Effector CD4-positive, alpha-beta T cell (primary cell): ENCODE results near the gene EXOC4.
"Not testable (repeated sequence)": the region's sequence is repeated elsewhere in the genome, so short reads cannot be mapped to it uniquely, and the experiment has no call there.

ENCODE experiments used
- DNase-seq: peaks from one replicate; pipeline ENCODE4 v3.0.0-alpha.2; 2020

Gene EXOC4

GRCh38 chr7:133315332-133316040 lies 62.6 kb downstream of the EXOC4 start:
- DNase-seq = no peak

DNA sequence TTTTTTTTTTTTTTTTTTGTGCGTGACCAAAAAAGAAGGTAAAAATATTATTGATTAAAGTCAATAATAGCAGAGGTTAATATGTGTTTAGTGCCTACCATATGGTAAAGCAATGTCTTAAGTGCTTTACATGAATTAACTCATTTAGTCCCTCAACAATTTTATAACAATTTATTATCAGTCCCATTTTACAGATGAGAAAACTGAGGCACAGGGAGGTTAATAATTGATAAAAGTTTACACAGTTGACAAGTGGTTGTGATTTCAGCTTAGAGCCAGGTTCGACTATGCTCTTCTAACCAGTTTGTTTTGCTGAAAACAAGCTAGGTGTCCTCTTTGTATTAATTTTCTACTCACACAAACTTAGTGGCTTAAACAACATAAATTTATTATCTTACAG lies 67.0 kb downstream of the EXOC4 start:
- no peak for DNase-seq

DNA sequence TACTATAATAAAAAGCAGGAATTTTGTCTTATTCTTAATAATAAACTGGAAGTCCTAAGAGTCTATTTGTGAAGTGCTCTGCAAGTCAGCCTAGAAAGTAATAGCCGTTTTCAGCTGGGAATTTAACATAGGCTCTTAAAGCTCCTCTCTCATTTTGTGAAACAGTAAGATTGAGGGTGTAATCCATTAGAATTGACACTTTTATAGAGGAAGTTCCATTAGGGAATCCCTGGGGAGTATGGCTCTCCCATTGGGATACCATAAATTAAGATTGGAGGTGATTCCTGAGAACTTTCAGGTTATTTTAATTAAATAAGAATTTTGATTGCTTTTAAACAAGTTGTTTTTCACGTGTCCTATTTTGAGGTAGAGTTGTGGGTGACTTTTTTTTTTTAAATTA lies 68.0 kb downstream of the EXOC4 start:
- no peak for DNase-seq

DNA sequence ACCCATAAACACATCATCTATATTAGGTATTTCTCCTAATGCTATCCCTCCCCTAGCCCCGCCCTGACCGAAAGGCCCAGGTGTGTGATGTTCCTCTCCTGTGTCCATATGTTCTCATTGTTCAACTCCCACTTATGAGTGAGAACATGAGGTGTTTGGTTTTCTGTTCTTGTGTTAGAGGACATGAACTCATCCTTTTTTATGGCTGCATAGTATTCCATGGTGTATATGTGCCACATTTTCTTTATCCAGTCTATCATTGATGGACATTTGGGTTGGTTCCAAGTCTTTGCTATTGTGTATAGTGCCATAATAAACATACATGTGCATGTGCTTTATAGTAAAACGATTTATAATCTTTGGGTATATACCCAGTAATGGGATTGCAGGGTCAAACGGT lies 68.5 kb downstream of the EXOC4 start:
- not testable (repeated sequence) for DNase-seq

DNA sequence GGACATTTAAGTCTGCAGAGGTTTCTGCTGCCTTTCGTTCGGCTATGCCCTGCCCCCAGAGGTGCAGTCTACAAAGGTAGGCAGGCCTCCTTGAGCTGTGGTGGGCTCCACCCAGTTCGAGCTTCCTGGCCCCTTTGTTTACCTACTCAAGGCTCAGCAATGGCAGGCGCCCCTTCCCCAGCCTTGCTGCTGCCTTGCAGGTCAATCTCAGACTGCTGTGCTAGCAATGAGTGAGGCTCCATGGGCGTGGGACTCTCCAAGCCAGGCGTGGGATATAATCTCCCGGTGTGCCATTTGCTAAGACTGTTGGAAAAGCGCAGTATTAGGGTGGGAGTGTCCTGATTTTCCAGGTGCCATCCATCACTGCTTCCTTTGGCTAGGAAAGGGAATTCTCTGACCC lies 73.9 kb downstream of the EXOC4 start:
- DNase-seq = not testable (repeated sequence)

- DNase-seq = not testable (repeated sequence)
Measured at GRCh38 chr7:133328021-133328420, 75.1 kb downstream of the EXOC4 start.

GRCh38 chr7:133330085-133330484 lies 77.2 kb downstream of the EXOC4 start:
- no peak for DNase-seq

GRCh38 chr7:133331861-133332260 lies 79.0 kb downstream of the EXOC4 start:
- DNase-seq = no peak

DNA sequence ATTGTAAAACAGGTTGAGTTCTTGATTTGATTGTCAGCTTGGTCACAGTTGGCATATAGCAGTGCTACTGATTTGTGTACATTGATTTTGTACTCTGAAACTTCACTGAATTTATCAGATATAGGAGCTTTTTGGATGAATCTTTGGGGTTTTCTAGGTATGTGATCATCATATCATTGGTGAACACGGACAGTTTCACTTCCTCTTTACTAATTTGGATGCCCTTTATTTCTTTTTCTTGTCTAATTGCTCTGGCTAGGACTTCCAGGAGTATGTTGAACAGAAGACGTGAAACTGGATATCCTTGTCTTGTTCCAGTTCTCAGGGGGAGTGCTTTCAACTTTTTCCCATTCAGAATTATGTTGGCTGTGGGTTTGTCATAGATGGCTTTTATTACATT lies 86.9 kb downstream of the EXOC4 start:
- no peak for DNase-seq

- DNase-seq = no peak
Measured at GRCh38 chr7:133344275-133344674, 91.4 kb downstream of the EXOC4 start.

DNA sequence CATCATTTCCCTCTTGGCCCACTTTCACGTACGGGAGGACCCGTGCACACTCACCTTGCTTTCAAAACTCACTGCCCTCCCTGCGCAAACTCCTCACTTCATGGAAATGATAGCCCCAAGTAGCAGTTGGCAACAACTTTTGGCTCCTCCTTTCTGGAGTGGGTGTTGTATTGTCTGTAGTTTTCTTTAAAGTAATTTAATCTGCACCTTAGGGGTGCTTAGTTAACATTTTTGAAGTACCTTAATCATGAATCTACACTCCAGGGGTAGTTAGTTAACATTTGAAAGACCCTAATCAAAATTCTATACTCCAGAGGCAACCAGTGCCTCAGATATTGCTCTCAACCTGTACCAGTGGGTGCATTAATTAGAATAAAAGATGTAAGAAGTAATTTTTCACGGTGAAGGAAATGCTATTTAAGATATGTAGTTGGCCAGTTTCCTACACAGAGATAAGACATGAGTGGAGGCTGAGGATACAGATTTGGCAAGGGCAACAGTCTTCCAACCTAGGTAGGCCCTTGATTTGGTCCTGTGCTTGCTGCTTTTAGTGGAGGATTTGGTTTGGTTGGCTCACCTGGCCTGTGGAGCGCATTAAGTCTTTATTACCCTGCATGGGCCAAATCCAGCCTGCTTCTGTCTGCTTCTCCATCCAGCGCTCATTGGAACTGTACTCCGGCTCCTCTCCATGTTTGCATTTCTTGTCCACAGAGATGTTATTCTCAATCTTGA lies 93.0 kb downstream of the EXOC4 start:
- DNase-seq = no peak

GRCh38 chr7:133348250-133348649 lies 95.4 kb downstream of the EXOC4 start:
- DNase-seq = no peak

- DNase-seq = no peak
Measured at GRCh38 chr7:133349101-133349500, 96.2 kb downstream of the EXOC4 start.

- no peak for DNase-seq
Measured at GRCh38 chr7:133352430-133352829, 99.6 kb downstream of the EXOC4 start.

DNA sequence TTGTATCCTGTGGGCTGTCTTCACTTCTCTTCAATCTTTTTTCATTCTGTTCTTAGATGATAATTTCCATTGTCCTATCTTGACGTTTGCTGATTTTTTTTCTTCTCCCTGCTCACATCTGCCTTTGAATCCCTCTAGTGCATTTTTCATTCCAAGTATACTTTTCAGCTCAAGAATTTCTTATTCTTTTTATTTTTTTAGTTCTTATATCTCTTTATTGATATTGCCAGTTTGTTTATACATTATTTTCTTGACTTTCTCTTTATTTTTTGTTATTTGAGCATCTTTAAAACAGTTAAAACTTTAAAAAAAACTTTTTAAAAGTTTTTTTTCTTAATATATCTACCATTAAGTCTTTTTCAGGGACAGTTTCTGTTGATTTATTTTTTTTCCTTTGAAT lies 100.9 kb downstream of the EXOC4 start:
- no peak for DNase-seq

DNA sequence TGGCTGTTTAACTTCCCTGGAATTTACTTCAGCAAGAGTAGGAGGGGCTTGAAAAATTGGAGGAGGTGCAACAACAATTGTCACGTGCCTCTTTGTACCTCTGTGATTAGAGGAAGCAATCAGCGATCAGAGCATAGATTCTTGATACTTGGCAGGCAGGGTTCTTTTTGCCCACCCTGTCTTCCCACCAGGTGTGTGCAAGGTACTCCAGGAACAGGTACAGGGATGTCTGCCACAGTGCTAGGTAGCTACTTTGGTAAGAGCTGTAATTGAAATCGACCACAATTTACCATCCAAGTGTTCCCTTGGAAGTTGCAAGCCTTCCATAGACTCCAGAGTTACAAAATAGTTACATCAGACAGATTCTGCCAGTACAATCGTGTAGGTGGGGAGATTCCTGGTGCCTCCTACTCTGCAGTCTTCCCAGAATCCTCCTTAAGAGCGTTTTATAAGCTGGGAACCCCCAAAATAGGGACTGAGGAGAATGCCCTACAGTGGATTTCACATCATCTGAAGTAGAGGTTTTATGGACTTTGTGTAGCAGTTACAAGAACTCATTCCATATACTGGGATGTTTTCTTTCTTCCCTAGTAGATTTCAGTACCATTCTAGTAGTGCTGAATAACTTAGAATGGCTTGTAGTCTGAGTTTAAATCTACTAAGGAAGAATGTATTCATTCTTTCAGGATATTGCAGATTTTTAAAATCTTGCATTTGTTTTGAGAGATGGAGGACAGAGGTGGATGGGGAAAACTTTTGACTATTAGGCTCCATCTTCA lies 101.9 kb downstream of the EXOC4 start:
- DNase-seq = no peak

- DNase-seq = no peak
Measured at GRCh38 chr7:133355325-133355708, 102.4 kb downstream of the EXOC4 start.

GRCh38 chr7:133355822-133356221 lies 102.9 kb downstream of the EXOC4 start:
- no peak for DNase-seq

GRCh38 chr7:133358708-133359107 lies 105.8 kb downstream of the EXOC4 start:
- no peak for DNase-seq

DNA sequence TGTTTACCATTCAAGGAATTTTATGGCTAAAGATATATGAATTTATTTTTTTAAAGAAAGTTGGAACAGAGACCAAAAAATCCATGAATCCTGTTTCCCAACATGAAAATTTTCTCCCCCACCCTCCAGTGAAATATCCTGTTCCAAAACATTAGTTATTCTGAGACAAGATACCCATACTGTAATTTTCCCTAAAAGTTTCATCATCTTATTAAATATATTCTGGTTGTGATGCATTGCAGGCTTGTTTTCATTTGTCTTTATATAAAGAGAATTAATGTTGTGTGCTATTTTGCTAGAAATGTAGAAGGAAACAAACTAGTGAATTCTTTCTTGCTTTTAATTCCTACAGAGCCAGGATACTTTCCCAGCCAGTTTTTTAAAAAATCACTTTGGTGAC lies 106.6 kb downstream of the EXOC4 start:
- DNase-seq = no peak

GRCh38 chr7:133360201-133360600 lies 107.3 kb downstream of the EXOC4 start:
- DNase-seq = no peak

DNA sequence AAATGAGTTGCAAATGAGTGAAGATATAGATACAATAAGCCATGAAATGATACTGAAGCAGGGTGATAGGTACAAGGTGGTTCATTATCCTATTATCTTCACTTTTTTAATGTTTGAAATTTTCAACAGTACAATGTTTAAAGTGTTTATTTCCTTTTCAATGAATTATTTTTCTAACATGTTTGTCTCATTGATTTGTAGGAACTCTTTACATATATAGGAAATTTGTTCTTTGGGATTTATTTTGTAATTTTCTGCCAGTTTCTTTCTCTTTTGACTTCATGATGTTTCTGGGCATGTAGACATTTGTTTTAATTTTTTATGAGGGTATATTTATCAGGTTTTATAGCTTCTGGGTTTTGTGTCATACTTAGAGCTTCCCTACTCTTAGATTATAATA lies 108.9 kb downstream of the EXOC4 start:
- no peak for DNase-seq

- no peak for DNase-seq
Measured at GRCh38 chr7:133364959-133365690, 112.2 kb downstream of the EXOC4 start.
